HG03575 (cell line): ENCODE results near the gene PLEKHN1.
"Not testable (repeated sequence)": the region's sequence is repeated elsewhere in the genome, so short reads cannot be mapped to it uniquely, and the experiment has no call there.

Source experiments
- ATAC-seq: cut with Tn5 transposase; IDR thresholded peaks from one replicate; pipeline ENCODE4 v1.9.1; 2021; ENCODE audit not compliant: unreplicated experiment, insufficient number of reproducible peaks, low FRiP score; ENCODE audit errors: extremely low read depth

PLEKHN1 gene

GRCh38 chr1:998995-999724 lies 32.9 kb downstream of the PLEKHN1 start:
- ATAC-seq, result no peak

DNA sequence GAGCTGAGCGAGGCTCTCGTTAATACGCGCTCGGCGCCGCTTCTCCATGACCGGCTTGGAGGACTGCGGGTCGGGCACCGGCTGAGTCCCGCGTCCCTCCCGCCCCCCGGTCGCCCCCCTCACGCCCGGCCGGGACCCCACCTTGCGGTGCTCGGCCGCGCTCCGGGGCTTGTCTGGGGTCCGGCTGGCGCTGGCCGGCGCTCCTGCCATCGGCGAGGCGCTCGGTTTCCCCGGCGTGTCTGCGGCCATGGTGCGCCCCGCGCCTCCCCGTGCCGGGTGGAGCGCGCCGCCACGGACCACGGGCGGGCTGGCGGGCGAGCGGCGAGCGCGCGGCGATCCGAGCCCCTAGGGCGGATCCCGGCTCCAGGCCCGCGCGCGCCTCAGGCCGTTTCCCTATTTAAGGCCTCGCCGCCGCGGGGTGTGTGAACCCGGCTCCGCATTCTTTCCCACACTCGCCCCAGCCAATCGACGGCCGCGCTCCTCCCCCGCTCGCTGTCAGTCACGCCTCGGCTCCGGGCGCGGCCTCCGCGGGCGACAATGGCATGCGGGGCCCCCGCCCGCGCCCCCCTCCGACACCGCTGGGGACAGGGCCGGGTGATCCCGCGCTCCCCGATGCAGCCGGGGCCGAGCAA lies 33.6 kb downstream of the PLEKHN1 start, which contains the start of gene HES4:
Gene HES4, minus strand, starts transcription at position 373 of the 632 bp plus-strand sequence. Its CDS starts 124 bp downstream, at position 249.
- ATAC-seq, result no peak

- ATAC-seq, result no peak
These were observed 34.2 kb downstream of the PLEKHN1 start for GRCh38 chr1:1000357-1001056.

DNA sequence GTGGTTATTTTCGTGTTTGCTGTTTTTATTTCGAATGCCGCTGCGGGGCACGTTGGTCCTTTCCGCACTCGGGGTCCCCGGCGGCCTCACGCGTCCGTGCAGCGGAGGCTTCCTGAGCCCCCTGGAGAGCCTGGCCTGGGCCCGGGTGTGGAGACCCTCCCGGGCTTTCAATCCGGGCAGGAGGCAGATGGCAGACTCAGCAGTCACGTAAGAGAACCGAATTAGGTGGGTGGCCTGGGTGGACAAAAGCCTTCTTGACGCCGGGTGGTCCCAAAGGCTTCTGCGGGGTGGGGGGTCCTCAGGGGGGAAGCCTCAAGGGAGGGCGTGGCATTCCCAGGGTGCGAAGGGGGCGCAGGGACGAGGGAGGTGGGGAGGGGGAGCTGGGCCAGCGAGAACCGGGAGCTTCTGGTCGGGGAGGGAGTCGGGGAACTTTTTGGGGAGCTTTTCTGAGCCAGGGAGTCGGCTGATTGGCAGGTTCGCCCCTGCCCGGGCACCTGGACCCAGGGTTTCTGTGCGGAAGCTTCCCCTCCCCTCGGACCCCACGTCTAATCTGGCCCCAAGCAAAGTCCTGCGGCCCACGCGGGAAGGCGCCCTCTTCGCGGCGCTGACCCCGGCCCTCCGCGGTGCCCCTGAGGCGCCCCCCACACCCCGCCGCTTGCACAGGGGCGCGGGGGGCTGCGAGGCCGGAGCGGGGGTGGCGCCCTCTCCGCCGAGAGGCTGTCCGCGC lies 34.9 kb downstream of the PLEKHN1 start:
- ATAC-seq, result no peak

DNA sequence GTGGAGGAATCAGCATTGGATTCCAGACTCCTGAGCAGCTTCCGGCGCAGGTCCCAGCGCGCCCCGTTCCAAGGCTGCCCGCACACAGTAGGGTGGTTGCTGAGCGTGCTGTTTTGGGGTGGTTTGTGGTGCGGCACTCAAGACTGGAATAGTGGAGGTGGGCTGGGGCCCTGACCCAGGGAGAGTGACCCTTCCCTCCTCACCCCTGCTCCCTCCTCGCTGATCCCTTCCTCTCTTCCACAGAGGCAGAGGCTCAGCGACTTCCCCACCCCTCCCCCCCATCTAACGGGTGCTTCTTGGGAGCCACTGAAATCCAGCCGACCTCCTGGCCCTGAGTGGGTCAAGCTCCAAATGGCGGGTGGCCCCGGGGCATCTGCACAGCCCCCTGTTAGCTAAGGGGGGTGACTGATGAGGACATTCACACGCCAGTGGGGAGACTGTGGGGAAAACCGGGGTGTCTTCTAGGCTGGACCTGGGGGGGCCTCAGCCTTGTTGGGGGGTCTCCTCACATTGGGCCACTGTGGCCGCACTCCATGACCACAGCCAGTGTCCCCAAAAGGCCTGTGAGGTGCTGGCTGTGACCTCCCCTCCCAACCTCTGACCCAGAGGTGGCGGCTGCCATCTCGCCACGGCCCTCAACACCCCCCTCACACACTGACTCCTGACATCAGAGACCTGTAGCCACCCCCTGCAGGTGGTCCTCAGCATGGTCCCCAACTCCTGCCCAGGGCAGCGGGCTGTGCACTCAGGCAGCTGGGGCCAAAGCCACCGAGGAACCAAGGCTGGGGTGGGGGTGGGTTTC lies 37.5 kb downstream of the PLEKHN1 start:
- no peak for ATAC-seq

- ATAC-seq, result no peak
These were observed 38.1 kb downstream of the PLEKHN1 start for GRCh38 chr1:1004420-1004779.

DNA sequence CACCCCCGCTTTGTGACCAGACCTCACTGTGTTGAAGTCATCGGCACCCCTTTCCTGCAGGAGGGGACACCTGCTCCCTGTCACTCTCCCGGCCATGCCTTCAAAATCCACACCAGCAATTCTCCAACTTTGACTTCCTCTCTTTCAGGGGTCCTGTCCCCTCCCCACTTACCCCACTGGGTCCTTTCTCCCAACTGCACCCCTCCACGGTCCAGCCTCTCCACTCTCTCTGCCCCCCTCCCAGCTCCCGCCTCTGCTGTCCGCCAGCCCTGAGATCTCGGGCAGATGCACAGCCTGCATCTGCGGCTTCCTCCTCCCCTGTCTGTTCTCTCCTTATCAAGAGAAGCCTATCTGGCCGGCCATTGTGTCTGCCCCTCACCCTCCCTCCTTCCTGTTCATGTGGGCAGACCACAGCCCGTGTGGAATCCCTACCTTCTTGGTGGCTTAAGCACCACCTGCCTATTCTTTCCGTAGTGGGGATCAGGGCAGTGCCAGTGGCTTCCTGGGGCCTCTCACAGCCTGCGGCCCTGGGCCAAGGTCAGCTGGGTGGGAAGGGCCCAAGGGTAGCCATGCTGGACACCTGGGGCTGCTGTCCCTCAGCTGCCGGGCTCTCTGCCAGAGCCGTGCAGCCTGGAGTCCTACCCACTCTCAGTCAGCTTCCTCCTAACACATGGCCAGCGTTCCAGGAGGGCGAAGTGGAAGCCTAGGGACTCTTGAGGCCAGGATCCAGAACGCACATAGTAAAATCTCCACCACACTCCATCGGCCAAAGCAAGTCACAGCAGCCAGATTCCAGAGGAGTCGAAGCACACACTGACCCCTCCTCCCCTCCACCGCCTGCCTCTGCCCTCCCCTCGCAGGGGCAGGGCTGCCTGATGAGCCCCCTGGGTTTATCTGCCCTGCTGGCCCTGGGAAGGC lies 38.8 kb downstream of the PLEKHN1 start:
- no peak for ATAC-seq

DNA sequence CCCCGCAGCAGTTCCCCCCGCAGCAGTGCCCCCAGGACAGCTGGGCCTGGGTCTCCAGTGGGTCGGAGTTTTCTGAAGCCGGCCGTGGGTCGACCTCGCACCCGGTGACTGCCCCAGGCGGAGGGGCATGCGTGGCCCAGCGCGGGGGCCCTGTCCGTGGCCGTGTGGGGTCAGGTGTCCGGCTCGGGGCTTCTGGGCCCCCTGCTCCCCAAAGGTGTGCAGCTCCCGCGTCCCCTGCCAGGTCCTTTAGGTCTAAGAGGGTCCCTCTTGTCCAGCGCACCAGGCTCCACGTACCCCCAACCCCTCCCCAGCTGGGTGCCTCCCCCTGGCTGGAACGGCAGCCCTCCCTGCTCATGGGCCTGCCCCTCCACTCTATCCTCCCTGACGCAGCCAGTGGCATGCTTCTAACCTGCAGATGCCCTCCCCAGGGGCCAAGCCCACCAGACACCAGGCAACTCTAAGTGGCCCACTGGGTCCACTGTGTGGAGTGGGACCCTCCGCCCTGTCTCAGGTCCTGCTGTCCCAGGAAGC lies 39.6 kb downstream of the PLEKHN1 start:
- no peak for ATAC-seq

DNA sequence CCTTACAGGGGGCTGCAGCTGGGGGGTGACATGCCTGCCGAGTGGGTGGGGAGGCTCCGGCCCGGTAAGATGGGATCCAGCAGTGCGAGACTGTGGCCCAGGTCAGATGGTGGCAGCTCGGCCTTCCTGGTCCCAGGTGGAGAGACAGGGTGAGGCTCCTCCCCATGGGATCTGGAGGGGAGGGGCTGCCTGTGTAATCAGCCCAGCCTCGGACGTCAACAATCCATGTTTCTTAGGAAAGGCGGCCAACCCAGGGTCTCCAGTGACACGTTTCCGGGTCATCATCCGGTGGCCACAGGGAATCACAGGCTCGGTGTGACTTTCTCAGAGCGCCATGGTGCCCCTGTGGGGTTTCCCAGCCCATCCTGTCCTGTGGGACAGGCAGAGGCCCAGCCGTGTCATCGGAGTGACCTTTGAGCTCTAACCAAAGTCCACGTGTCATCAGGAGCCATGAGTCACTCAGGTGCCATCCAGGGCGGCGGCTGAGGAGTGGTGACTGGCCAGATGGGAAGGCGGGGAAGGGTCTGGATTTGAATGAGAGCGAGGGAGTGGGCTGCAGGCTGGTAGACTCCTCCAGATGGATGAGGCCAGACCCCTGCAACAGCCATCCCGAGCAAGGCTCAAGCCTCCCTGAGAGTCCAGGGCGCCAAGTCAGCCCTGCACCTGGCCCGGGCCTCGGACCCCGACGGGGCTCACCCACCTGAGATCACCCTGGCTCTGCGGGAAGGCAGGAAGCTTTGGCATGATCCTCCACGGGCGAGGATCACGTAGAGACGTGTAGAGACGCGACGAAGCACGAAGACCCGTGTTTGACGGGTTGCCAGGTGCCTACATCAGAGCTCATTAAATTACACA lies 40.2 kb downstream of the PLEKHN1 start:
- no peak for ATAC-seq

DNA sequence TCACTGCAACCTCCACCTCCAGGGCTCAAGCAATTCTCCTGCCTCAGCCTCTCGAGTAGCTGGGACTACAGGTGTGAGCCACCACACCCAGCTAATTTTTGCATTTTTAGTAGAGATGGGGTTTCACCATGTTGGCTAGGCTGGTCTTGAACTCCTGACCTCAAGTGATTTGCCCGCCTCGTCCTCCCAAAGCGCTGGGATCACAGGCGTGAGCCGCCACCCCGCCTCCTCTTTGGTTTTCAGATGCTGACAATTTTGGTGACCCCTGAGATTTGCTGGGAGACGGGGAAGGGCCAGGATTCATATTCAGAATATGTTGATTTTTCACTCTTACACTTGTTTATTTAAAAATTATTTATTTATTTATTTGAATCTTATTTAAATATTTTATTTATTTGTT lies 43.8 kb downstream of the PLEKHN1 start:
- not testable (repeated sequence) for ATAC-seq

DNA sequence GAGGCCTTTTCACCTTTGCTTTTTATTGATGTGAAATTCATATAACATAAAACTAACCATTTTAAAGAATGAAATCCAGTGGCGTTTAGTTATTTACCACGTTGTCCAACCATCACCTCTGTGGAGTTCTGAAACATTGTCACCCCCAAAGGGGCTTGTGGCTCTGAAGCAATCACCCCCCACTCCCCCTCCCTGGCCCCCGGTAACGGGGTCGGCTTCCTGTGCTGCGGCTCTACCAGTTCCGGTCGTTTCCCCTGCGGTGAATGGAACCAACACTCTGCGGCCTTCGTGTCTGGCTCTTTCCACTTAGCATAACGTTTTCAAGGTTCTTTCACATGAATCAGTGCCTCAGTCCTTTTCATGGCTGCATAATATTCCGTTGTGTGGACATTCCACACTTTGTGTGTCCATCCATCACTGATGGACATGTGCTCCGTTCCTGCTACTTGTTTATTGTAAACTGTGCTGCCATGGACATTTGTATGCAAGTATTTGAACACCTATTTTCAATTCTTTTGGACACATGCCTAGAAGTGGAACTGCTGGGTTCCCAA lies 45.2 kb downstream of the PLEKHN1 start:
- ATAC-seq, result no peak

DNA sequence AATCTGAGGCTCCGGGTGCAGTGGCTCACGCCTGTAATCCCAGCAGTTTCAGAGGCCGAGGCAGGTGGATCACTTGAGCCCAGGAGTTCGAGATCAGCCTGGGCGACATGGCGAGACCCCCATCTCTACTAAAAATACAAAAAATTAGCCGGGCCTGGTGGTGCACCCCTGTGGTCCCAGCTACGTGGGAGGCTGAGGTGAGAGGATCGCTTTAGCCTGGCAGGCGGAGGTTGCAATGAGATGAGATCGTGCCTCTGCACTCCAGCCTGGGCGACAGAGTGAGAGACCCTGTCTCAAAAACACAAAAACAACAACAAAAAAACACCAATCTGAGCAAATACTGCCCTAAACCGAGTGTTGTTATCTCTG lies 46.4 kb downstream of the PLEKHN1 start:
- not testable (repeated sequence) for ATAC-seq

GRCh38 chr1:1013105-1013921 lies 47.0 kb downstream of the PLEKHN1 start, which contains the start of gene ISG15:
Gene ISG15, plus strand, starts transcription at chr1:1013497. Its CDS starts 77 bp downstream, at chr1:1013574.
- ATAC-seq, result no peak

DNA sequence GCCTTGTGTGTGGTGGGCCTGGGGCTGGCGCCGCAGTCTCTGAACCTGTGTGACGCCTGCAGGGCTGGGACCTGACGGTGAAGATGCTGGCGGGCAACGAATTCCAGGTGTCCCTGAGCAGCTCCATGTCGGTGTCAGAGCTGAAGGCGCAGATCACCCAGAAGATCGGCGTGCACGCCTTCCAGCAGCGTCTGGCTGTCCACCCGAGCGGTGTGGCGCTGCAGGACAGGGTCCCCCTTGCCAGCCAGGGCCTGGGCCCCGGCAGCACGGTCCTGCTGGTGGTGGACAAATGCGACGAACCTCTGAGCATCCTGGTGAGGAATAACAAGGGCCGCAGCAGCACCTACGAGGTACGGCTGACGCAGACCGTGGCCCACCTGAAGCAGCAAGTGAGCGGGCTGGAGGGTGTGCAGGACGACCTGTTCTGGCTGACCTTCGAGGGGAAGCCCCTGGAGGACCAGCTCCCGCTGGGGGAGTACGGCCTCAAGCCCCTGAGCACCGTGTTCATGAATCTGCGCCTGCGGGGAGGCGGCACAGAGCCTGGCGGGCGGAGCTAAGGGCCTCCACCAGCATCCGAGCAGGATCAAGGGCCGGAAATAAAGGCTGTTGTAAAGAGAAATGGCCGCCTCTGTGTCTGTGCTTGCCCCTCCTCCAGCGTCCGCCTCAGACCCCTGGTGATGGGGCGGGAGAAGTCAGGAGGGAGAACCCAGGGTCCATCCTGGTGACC lies 47.8 kb downstream of the PLEKHN1 start:
- ATAC-seq, result no peak
